Measurements from ENCODE around the gene HSCB.
"Not testable (repeated sequence)": the region's sequence is repeated elsewhere in the genome, so short reads cannot be mapped to it uniquely, and the experiment has no call there.

Gene HSCB

DNA sequence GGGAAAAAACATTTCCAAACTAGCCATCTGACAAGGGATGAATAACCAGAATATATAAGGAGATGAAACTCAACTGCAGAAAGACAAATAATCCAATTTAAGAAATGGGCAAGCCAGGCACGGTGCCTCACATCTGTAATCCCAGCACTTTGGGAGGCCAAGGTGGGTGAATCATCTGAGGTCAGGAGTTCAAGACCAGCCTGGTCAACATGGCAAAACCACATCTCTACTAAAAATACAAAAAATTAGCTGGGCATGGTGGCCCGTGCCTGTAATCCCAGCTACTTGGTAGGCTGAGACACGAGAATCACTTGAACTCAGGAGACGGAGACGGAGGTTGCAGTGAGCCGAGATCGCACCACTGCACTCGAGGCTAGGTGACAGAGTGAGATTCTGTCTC lies 3.0 kb upstream of the HSCB start:
- not testable (repeated sequence) for H3K27ac ChIP-seq (ENCODE audit: low read depth in 2 of 2, low read length in 2 of 2); H3K9ac ChIP-seq (ENCODE audit: low read depth in 1 of 2, low read length in 2 of 2); H3K4me1 ChIP-seq (ENCODE audit: control insufficient read depth in 2 of 2, insufficient read depth in 2 of 2, low read length in 2 of 2); H3K27me3 ChIP-seq (ENCODE audit: control insufficient read depth in 2 of 2, insufficient read depth in 2 of 2, low read length in 2 of 2); H3K9me3 ChIP-seq (ENCODE audit: control insufficient read depth in 2 of 2, low read length in 2 of 2); H3K36me3 ChIP-seq (ENCODE audit: control insufficient read depth in 2 of 2, insufficient read depth in 2 of 2, low read length in 2 of 2); H3K4me3 ChIP-seq (ENCODE audit: low read length in 2 of 2)

- Histone ChIP-seq H3K9ac (ENCODE audit: low read depth in 1 of 2, low read length in 2 of 2) (peak overlapping the region; percentile 75 to 98), H3K4me3 (ENCODE audit: low read length in 2 of 2) (peak overlapping the region; percentile 97 to 98), H3K4me1 (ENCODE audit: control insufficient read depth in 2 of 2, insufficient read depth in 2 of 2, low read length in 2 of 2) (peaks cover 9% of the 10 kb centered on the region in 2 donors), H3K27me3 (ENCODE audit: control insufficient read depth in 2 of 2, insufficient read depth in 2 of 2, low read length in 2 of 2) (no peaks in the 10 kb centered on the region), H3K9me3 (ENCODE audit: control insufficient read depth in 2 of 2, low read length in 2 of 2) (no peaks in the 10 kb centered on the region), H3K36me3 (ENCODE audit: control insufficient read depth in 2 of 2, insufficient read depth in 2 of 2, low read length in 2 of 2) (peaks cover 12 to 19% of the 10 kb centered on the region in 2 donors), H3K27ac (ENCODE audit: low read depth in 2 of 2, low read length in 2 of 2) (peak overlapping the region in 1 of 2 donors; percentile 32)
These were observed 547 bp upstream of the HSCB start for GRCh38 chr22:28741200-28741784.

GRCh38 chr22:28742562-28742962 lies 723 bp downstream of the HSCB start:
- H3K9ac ChIP-seq (ENCODE audit: low read depth in 1 of 2, low read length in 2 of 2) = peak overlapping the region; percentile 98 to 99
- H3K9me3 ChIP-seq (ENCODE audit: control insufficient read depth in 2 of 2, low read length in 2 of 2) = no peaks in the 10 kb centered on the region
- peak overlapping the region; percentile 95 to 97 for H3K27ac ChIP-seq (ENCODE audit: low read depth in 2 of 2, low read length in 2 of 2)
- H3K4me1 ChIP-seq (ENCODE audit: control insufficient read depth in 2 of 2, insufficient read depth in 2 of 2, low read length in 2 of 2) = peaks cover 9% of the 10 kb centered on the region in 2 donors
- H3K4me3 ChIP-seq (ENCODE audit: low read length in 2 of 2) = peak overlapping the region; percentile 97 to 98
- H3K36me3 ChIP-seq (ENCODE audit: control insufficient read depth in 2 of 2, insufficient read depth in 2 of 2, low read length in 2 of 2) = peaks cover 20 to 26% of the 10 kb centered on the region in 2 donors
- H3K27me3 ChIP-seq (ENCODE audit: control insufficient read depth in 2 of 2, insufficient read depth in 2 of 2, low read length in 2 of 2) = no peaks in the 10 kb centered on the region

DNA sequence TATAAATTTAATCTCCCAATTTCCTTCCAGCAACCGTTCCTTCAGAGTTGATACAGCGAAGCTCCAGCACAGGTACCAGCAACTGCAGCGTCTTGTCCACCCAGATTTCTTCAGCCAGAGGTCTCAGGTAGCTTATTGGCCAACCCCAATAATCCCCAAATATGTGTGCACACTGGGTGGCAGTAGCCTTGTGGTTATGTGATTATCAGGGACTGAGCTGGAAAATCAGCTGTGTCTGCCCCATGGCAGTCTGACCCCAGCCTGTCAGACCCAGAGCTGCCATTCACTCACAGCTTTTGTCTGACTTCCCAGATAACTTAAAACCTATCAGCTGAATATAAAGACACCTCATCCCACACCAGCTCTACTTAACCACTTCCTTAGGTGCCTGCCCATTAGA lies 2.0 kb downstream of the HSCB start:
- no peaks in the 10 kb centered on the region for H3K9me3 ChIP-seq (ENCODE audit: control insufficient read depth in 2 of 2, low read length in 2 of 2)
- H3K9ac ChIP-seq (ENCODE audit: low read depth in 1 of 2, low read length in 2 of 2) = no peak overlapping the region
- H3K4me3 ChIP-seq (ENCODE audit: low read length in 2 of 2) = no peak overlapping the region
- peaks cover 9% of the 10 kb centered on the region in 2 donors for H3K4me1 ChIP-seq (ENCODE audit: control insufficient read depth in 2 of 2, insufficient read depth in 2 of 2, low read length in 2 of 2)
- no peaks in the 10 kb centered on the region for H3K27me3 ChIP-seq (ENCODE audit: control insufficient read depth in 2 of 2, insufficient read depth in 2 of 2, low read length in 2 of 2)
- H3K27ac ChIP-seq (ENCODE audit: low read depth in 2 of 2, low read length in 2 of 2) = no peak overlapping the region
- peaks cover 21 to 27% of the 10 kb centered on the region in 2 donors for H3K36me3 ChIP-seq (ENCODE audit: control insufficient read depth in 2 of 2, insufficient read depth in 2 of 2, low read length in 2 of 2)

DNA sequence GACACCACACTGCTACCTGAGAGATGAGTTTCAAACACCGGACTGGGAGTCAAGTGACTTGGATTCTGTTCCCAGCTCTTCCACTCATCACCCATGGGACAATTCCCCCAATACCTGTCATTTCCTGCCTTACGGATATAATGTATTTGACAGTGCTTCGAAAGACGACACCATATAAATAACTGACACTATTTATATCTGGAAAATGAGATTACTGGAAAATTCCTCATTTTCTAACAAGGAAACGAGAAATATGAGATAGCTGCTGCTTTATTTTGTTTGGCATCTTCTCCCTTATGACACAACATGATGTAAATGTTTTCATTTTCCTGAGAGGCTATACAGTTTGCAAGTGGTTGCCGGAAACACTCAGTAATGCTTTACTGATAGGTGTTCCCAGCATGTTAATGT lies 8.6 kb downstream of the HSCB start:
- Histone ChIP-seq H3K9ac (ENCODE audit: low read depth in 1 of 2, low read length in 2 of 2) (no peak overlapping the region), H3K9me3 (ENCODE audit: control insufficient read depth in 2 of 2, low read length in 2 of 2) (no peaks in the 10 kb centered on the region), H3K36me3 (ENCODE audit: control insufficient read depth in 2 of 2, insufficient read depth in 2 of 2, low read length in 2 of 2) (peaks cover 14% of the 10 kb centered on the region in 2 donors), H3K27me3 (ENCODE audit: control insufficient read depth in 2 of 2, insufficient read depth in 2 of 2, low read length in 2 of 2) (no peaks in the 10 kb centered on the region), H3K4me3 (ENCODE audit: low read length in 2 of 2) (no peak overlapping the region), H3K4me1 (ENCODE audit: control insufficient read depth in 2 of 2, insufficient read depth in 2 of 2, low read length in 2 of 2) (no peaks in the 10 kb centered on the region), H3K27ac (ENCODE audit: low read depth in 2 of 2, low read length in 2 of 2) (no peak overlapping the region)

DNA sequence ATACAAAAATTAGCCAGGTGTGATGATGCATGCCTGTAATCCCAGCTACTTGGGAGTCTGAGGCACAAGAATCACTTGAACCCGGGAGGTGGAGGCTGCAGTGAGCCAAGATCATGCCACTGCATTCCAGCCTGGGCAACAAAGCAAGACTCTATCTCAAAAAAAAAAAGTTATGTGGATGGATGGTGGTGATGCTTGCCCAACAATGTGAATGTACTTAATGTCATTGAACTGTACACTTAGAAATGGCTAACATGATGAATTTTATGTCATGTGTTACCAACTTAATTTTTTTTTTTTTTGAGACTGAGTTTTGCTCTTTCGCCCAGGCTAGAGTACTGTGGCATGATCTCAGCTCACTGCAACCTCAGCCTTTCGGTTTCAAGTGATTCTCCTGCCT lies 12.7 kb downstream of the HSCB start:
- H3K4me3 ChIP-seq (ENCODE audit: low read length in 2 of 2); H3K9me3 ChIP-seq (ENCODE audit: control insufficient read depth in 2 of 2, low read length in 2 of 2); H3K4me1 ChIP-seq (ENCODE audit: control insufficient read depth in 2 of 2, insufficient read depth in 2 of 2, low read length in 2 of 2); H3K27me3 ChIP-seq (ENCODE audit: control insufficient read depth in 2 of 2, insufficient read depth in 2 of 2, low read length in 2 of 2); H3K27ac ChIP-seq (ENCODE audit: low read depth in 2 of 2, low read length in 2 of 2); H3K36me3 ChIP-seq (ENCODE audit: control insufficient read depth in 2 of 2, insufficient read depth in 2 of 2, low read length in 2 of 2); H3K9ac ChIP-seq (ENCODE audit: low read depth in 1 of 2, low read length in 2 of 2): not testable (repeated sequence)

GRCh38 chr22:28759861-28760560 lies 18.2 kb downstream of the HSCB start:
- Histone ChIP-seq H3K4me3 (ENCODE audit: low read length in 2 of 2) (no peak overlapping the region), H3K9me3 (ENCODE audit: control insufficient read depth in 2 of 2, low read length in 2 of 2) (no peaks in the 10 kb centered on the region), H3K9ac (ENCODE audit: low read depth in 1 of 2, low read length in 2 of 2) (no peak overlapping the region)

DNA sequence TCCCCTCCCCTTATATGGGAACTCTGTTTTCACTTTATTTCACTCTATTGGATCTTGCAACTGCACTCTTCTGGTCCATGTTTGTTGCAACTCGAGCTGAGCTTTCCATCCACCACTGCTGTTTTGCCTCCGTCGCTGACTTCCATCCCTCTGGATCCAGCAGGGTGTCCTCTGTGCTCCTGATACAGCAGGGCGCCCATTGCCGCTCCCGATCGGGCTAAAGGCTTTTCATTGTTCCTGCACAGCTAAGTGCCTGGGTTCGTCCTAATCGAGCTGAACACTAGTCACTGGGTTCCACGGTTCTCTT lies 19.6 kb downstream of the HSCB start:
- Histone ChIP-seq H3K36me3 (ENCODE audit: control insufficient read depth in 2 of 2, insufficient read depth in 2 of 2, low read length in 2 of 2) (no peaks in the 10 kb centered on the region), H3K4me1 (ENCODE audit: control insufficient read depth in 2 of 2, insufficient read depth in 2 of 2, low read length in 2 of 2) (no peaks in the 10 kb centered on the region), H3K9me3 (ENCODE audit: control insufficient read depth in 2 of 2, low read length in 2 of 2) (no peaks in the 10 kb centered on the region), H3K4me3 (ENCODE audit: low read length in 2 of 2) (no peak overlapping the region), H3K27me3 (ENCODE audit: control insufficient read depth in 2 of 2, insufficient read depth in 2 of 2, low read length in 2 of 2) (no peaks in the 10 kb centered on the region), H3K9ac (ENCODE audit: low read depth in 1 of 2, low read length in 2 of 2) (no peak overlapping the region), H3K27ac (ENCODE audit: low read depth in 2 of 2, low read length in 2 of 2) (no peak overlapping the region)

More at GRCh38 chr22:28759861-28760560, 18.2 kb downstream of the HSCB start:
- Histone ChIP-seq H3K27me3 (ENCODE audit: control insufficient read depth in 2 of 2, insufficient read depth in 2 of 2, low read length in 2 of 2) (no peaks in the 10 kb centered on the region), H3K4me1 (ENCODE audit: control insufficient read depth in 2 of 2, insufficient read depth in 2 of 2, low read length in 2 of 2) (no peaks in the 10 kb centered on the region), H3K36me3 (ENCODE audit: control insufficient read depth in 2 of 2, insufficient read depth in 2 of 2, low read length in 2 of 2) (no peaks in the 10 kb centered on the region), H3K27ac (ENCODE audit: low read depth in 2 of 2, low read length in 2 of 2) (no peak overlapping the region)

GRCh38 chr22:28762000-28762399 lies 20.2 kb downstream of the HSCB start:
- not testable (repeated sequence) for H3K36me3 ChIP-seq (ENCODE audit: control insufficient read depth in 2 of 2, insufficient read depth in 2 of 2, low read length in 2 of 2); H3K9ac ChIP-seq (ENCODE audit: low read depth in 1 of 2, low read length in 2 of 2); H3K27me3 ChIP-seq (ENCODE audit: control insufficient read depth in 2 of 2, insufficient read depth in 2 of 2, low read length in 2 of 2); H3K9me3 ChIP-seq (ENCODE audit: control insufficient read depth in 2 of 2, low read length in 2 of 2); H3K4me1 ChIP-seq (ENCODE audit: control insufficient read depth in 2 of 2, insufficient read depth in 2 of 2, low read length in 2 of 2); H3K4me3 ChIP-seq (ENCODE audit: low read length in 2 of 2); H3K27ac ChIP-seq (ENCODE audit: low read depth in 2 of 2, low read length in 2 of 2)

DNA sequence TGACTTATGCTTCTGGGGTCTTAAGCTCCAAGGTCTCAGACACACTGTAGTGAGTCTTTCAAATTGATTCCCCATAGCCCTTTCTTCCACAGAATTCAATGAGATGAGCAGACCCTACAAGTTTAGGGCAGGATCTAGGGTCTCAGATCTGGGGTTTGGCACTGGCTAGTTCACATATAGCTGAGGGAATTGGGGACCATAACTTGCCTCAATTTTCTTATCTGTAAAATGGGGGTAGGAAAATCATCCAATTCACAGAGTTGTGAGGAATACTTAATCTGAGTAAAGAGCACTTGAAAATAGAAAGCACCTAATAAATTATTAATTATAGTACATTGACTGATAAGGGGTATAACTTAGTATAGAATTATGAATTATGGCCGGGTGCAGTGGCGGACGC lies 24.8 kb downstream of the HSCB start:
- Histone ChIP-seq H3K4me1 (ENCODE audit: control insufficient read depth in 2 of 2, insufficient read depth in 2 of 2, low read length in 2 of 2) (no peaks in the 10 kb centered on the region), H3K27ac (ENCODE audit: low read depth in 2 of 2, low read length in 2 of 2) (no peak overlapping the region), H3K36me3 (ENCODE audit: control insufficient read depth in 2 of 2, insufficient read depth in 2 of 2, low read length in 2 of 2) (no peaks in the 10 kb centered on the region)

More for the DNA sequence above, 24.8 kb downstream of the HSCB start:
- Histone ChIP-seq H3K27me3 (ENCODE audit: control insufficient read depth in 2 of 2, insufficient read depth in 2 of 2, low read length in 2 of 2) (no peaks in the 10 kb centered on the region), H3K4me3 (ENCODE audit: low read length in 2 of 2) (no peak overlapping the region), H3K9me3 (ENCODE audit: control insufficient read depth in 2 of 2, low read length in 2 of 2) (no peaks in the 10 kb centered on the region), H3K9ac (ENCODE audit: low read depth in 1 of 2, low read length in 2 of 2) (no peak overlapping the region)

All from mucosa of rectum (tissue), 2 donors.